ENCODE measurements around the gene SASH1.

SASH1 gene

DNA sequence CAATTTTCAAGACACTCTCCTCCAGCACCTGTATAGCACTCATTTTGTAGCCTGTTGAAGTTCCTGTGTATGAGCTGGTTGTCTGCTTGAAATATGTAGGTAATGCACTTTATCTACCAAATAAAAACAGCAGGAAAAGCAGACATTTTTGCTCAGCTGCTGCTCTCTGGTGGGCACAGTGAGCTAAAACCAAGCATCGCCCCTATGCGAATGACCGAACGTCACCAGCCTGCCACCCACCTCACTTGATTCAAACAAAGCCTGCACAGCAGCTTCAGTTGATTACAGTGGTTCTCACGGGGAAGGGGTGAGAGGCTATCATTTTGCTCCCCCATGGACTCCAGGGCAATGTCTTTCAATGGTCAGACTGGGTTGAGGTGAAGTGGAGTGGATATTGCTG is 185.7 kb downstream of the SASH1 start:
- DNase-seq (ENCODE audit: insufficient read length, low spot score): no peak
- TF ChIP-seq POLR2A (IDR thresholded peaks at IDR 0.05; ENCODE audit: low read depth, low read length): no peak
- no peak for FAIRE-seq

DNA sequence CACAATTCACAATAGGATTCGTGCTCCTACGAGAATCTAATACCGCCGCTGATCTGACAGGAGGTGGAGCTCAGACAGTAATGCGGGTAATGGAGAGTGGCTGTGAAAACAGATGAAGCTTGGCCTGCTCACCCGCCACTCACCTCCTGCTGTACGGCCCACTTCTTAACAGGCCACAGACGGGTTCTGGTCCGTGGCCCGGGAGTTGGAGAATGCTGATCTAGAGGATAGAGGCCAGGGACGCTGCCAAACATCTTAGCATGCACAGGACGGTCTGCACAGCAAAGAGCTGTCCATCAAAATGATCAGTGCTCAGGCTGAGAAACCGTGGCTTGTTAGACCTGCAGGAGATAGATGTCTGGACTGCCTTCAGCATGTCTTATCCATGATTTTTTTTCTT is 186.4 kb downstream of the SASH1 start:
- no peak for DNase-seq (ENCODE audit: insufficient read length, low spot score)
- no peak for TF ChIP-seq POLR2A (IDR thresholded peaks at IDR 0.05; ENCODE audit: low read depth, low read length)
- FAIRE-seq: no peak

DNA sequence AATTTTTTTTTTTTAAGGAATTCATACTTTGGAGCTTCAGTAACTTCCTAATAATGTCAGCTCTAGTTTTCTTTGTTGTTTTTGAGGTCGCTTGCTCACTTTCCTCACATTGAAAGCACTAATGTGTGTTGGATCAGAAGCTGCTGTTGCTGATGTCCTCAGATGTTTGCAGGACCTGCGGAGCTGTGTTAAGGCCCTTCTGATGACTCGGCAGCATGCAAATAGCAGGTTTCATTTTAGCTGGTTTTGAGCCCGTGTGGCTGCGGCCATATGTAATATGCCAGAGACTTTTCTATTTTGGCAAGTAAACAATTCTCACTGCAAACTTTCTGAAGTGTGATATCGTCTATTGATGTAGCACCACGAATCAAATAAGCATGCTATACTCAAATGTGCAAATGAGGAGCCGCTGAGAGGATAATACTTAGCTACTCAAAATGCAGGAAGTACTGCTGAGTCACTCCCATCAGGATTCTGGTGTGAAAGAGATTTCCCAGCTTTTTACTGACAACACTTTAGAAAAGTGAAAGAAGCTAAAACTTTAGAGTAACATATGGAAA is 187.8 kb downstream of the SASH1 start:
- TF ChIP-seq POLR2A (IDR thresholded peaks at IDR 0.05; ENCODE audit: low read depth, low read length): no peak; the same call in 1 of the 2 replicates
- FAIRE-seq (no peak), DNase-seq (ENCODE audit: insufficient read length, low spot score) (peak; percentile 21)

DNA sequence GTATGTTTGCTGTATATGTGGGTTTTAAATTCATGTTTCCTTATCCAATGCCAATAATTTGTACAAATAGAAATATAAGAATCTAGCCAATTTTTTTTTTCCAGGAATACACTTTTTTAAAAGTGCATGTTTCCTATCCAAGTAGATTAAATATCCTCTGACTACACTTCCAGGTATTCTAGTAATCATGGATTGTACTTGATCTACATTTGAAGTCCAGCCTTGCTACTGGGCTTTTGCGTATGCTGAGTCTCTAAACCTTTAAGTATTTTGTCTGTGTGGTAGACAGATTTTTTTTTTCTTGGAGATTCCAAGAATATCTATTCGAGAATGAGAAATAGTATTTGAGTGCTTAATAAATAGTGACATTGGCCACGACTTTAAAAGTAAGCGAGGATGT is 188.3 kb downstream of the SASH1 start:
- TF ChIP-seq POLR2A (IDR thresholded peaks at IDR 0.05; ENCODE audit: low read depth, low read length): no peak
- FAIRE-seq (no peak), DNase-seq (ENCODE audit: insufficient read length, low spot score) (no peak)

DNA sequence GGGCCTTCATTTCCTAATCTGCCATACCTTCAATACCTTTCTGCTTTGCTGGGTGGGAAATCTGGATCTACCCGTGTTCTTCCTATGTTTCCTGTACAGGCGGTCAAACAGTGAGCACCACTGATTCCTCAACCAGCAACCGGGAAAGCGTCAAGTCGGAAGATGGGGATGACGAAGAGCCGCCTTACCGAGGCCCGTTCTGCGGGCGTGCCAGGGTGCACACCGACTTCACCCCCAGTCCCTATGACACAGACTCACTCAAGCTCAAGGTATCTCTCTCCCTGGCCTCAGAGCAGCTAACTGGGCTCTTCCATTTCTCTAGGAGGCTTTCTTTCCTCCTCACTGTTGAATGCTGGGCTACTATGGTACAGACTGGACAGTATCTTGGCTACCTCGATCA is 190.1 kb downstream of the SASH1 start:
- no peak for TF ChIP-seq POLR2A (IDR thresholded peaks at IDR 0.05; ENCODE audit: low read depth, low read length)
- DNase-seq (ENCODE audit: insufficient read length, low spot score): no peak
- no peak for FAIRE-seq

DNA sequence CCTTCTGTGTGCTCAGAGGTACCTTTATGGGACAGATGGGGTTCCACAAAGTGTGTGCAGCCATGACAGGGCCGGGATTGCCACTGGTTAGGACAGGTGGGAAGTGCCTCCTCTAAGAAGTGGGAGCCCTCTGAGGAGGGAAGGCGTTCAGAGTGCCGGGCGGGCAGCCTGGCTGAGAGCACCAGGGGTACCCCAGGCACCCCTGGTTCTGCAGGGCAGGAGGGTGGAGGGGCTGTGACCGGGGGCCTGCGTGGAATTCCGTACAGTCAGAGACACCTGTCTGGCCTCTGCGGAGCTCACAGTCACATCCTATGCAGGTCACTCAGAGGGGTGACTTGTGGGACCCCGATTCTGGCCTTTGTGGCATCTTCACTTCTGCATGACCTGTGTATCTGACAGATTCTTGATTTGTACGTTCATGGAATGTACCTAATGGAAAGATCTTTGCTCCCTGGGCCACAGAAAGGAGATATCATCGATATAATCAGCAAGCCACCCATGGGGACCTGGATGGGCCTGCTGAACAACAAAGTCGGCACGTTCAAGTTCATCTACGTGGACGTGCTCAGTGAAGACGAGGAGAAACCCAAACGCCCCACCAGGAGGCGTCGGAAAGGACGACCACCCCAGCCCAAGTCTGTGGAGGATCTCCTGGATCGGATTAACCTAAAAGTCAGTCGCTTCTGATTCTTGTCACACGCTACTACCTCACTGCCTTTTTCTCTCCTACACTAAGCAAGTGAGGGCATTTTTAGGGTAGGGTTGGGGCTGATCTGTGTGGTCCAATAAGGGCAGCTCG is 190.9 kb downstream of the SASH1 start:
- TF ChIP-seq POLR2A (IDR thresholded peaks at IDR 0.05; ENCODE audit: low read depth, low read length): no peak
- FAIRE-seq: no peak
- no peak for DNase-seq (ENCODE audit: insufficient read length, low spot score)

DNA sequence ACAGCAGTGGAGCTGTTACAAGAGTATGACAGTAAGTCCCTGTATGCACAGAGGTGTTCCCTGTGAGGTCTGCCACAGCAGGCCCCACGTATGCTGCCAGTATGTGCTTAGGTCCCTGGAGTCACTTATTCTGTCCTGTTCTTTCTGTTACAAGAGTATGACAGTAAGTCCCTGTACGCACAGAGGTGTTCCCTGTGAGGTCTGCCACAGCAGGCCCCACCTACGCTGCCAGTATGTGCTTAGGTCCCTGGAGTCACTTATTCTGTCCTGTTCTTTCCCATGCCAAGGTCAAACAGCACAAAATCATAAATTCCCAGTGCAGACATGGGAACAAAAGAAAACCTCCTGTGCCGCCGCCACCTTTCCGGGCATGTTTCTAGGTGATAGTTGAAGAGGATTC is 192.2 kb downstream of the SASH1 start:
- TF ChIP-seq POLR2A (IDR thresholded peaks at IDR 0.05; ENCODE audit: low read depth, low read length): no peak
- FAIRE-seq: no peak

DNA sequence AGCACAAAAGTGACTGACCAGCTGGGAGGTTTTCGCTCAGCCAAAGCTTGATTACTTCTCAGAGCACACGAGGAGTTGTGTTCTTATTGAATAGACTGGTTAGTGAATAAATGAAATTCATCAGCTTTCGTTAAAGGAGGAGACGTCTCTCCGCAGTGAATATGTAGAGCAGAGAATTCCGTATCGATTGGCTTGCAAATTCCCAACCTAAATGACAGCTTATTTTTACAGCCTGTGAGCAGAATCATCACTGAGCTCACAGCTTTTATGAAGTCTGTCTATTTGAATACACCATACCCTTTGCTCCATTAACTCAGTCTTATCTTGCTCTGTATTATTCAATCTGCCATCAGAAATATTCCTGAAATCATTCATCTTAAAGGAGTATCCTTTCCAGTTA is 192.7 kb downstream of the SASH1 start:
- DNase-seq (ENCODE audit: insufficient read length, low spot score): no peak
- no peak for FAIRE-seq
- no peak for TF ChIP-seq POLR2A (IDR thresholded peaks at IDR 0.05; ENCODE audit: low read depth, low read length)

More for the DNA sequence above, 192.2 kb downstream of the SASH1 start:
- DNase-seq (ENCODE audit: insufficient read length, low spot score): no peak

DNA sequence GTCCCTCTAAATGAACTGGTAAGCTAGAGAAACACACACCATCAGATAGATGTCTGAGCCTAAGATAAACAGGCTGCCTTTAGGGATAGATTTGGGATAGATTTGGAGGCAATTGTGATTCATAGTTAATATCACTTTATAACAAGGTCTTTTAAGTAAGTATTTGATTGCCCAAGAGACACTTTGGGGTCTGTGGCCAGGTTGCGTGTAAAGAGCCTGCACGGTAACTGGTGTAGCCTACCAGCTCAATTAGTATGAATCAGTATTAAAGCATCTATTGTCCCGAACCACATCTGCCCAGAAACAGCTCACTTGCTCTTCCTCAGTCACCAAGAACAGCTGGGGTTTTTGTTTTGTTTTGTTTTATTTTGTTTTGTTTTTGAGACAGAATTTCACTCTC is 193.3 kb downstream of the SASH1 start:
- no peak for TF ChIP-seq POLR2A (IDR thresholded peaks at IDR 0.05; ENCODE audit: low read depth, low read length)
- FAIRE-seq: no peak
- DNase-seq (ENCODE audit: insufficient read length, low spot score): no peak

DNA sequence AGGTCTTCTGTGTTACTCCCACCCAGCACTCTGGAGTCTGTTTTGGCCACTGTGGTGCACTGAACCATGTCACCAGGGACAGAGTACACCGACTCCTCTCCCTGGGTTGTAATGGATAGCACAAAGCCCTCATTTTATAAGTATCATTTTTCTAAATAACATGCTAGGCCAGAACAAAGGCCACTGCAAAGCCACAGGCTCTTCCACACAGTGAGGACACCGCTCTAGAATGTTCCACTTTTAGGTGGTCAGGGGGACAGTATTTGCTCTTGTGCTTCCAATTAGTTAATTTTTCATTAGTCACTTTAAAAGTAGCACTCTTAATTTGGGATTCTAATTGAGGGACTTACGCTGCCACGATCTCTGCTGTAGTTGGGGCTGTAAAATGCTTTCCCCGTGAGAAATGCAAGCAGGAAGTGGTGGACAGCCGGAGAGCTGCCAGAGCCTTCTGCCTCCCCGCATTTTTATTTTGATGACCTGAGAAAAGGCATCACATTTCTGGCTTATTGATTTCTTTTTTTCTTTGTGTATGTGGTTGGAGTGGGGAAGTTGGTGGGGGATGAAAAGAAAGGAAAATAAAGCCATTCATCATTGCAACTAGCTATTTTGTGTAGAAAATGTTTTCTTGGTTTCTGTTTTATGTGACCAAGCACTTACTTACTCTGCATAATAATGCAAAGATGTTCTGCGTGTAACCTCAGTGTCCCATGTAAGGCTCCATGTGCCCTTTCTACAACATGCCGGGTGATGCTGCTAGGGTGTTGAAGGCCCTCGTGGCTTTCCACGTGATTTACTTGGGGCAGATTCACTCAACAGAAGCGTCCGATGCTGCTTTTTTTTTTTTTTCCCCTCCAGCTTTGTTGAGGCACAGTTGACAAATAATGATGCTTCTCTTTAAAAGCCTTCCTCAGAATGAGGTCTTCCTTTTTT is 195.9 kb downstream of the SASH1 start:
- TF ChIP-seq POLR2A (IDR thresholded peaks at IDR 0.05; ENCODE audit: low read depth, low read length): no peak
- FAIRE-seq (no peak), DNase-seq (ENCODE audit: insufficient read length, low spot score) (no peak)

DNA sequence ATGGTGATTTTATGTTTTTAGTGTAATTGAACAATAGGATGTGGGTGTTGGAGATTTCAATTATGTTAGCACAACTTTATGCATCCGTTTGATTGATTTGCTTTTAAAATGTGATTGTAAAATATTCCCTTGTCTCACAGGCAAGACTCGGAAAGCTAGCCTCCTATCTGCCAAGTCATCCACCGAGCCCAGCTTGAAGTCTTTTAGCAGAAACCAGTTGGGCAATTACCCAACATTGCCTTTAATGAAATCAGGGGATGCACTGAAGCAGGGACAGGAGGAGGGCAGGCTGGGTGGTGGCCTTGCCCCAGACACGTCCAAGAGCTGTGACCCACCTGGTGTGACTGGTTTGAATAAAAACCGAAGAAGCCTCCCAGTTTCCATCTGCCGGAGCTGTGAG is 200.9 kb downstream of the SASH1 start:
- FAIRE-seq: no peak
- TF ChIP-seq POLR2A (IDR thresholded peaks at IDR 0.05; ENCODE audit: low read depth, low read length): no peak
- no peak for DNase-seq (ENCODE audit: insufficient read length, low spot score)

DNA sequence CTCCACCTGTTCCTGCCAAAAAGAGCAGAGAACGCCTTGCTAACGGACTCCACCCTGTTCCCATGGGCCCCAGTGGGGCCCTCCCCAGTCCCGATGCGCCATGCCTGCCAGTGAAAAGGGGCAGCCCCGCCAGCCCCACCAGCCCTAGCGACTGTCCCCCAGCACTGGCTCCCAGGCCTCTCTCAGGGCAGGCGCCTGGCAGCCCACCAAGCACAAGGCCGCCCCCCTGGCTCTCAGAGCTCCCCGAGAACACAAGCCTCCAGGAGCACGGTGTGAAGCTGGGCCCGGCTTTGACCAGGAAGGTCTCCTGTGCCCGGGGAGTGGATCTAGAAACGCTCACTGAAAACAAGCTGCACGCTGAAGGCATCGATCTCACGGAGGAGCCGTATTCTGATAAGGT is 201.8 kb downstream of the SASH1 start:
- no peak for TF ChIP-seq POLR2A (IDR thresholded peaks at IDR 0.05; ENCODE audit: low read depth, low read length)
- no peak for FAIRE-seq
- no peak for DNase-seq (ENCODE audit: insufficient read length, low spot score)

DNA sequence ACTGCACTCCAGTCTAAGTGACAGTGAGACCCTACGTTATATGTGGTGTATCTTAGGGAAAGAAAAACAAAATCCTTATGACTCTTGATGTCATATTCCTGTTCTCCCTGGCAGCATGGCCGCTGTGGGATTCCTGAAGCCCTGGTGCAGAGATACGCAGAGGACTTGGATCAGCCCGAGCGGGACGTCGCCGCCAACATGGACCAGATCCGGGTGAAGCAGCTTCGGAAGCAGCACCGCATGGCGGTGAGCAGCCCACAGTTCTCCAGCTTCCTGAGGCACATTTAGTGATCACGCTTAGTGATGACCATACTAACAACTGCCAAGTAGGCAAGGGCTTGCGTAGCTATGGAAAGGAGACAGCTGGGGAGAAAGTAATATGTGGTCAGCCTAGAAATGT is 203.3 kb downstream of the SASH1 start:
- FAIRE-seq: no peak

DNA sequence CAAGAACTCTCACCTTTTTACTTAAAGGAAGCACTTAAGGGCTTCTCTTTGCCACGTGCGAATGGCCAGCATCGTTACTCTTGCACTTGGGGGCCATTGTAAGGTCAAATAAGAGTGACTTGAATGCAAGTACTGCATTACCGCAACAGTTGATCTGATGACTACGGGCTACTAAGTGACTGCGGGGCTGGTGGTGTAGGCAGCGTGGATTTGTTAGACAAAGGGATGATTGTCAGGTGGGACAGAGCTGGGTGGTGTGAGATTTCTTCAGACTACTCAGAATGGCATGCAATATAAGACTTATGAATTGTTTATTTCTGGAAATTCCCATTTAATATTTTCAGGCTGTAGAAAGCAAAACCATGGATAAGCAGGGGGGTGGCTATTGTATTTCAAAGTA is 204.5 kb downstream of the SASH1 start:
- DNase-seq (ENCODE audit: insufficient read length, low spot score) (no peak), FAIRE-seq (no peak)
- no peak for TF ChIP-seq POLR2A (IDR thresholded peaks at IDR 0.05; ENCODE audit: low read depth, low read length)

More for the DNA sequence above, 203.3 kb downstream of the SASH1 start:
- no peak for TF ChIP-seq POLR2A (IDR thresholded peaks at IDR 0.05; ENCODE audit: low read depth, low read length)
- DNase-seq (ENCODE audit: insufficient read length, low spot score): no peak

Data from H54 (cell line).